ENCODE results near the gene CREG2.
"Not testable (repeated sequence)": the region's sequence is repeated elsewhere in the genome, so short reads cannot be mapped to it uniquely, and the experiment has no call there.

CREG2 gene

GRCh38 chr2:101371636-101372035 lies 15.7 kb downstream of the CREG2 start:
- no peak for DNase-seq

DNA sequence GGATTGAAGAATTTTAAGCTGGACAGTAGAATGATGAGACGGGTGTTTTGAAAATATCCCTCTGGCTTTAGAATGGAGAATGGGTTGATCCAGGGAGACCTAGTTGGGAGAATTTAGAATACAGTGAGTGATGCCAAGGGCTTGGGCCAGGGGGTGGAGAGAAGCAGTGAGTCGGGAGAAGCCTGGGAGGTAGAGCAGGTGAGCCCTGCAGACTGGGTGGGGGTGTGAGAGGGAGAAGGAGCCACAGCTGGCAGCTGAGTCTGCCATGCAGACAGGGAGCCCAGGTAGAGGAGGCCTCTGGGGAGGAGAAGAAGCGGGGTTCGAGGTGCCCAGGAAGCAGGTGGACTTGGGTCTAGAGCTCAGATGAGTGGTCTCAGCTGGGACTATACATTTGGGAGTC lies 18.2 kb downstream of the CREG2 start:
- DNase-seq = no peak

- DNase-seq = no peak
Measured at GRCh38 chr2:101368376-101368775, 18.9 kb downstream of the CREG2 start.

DNA sequence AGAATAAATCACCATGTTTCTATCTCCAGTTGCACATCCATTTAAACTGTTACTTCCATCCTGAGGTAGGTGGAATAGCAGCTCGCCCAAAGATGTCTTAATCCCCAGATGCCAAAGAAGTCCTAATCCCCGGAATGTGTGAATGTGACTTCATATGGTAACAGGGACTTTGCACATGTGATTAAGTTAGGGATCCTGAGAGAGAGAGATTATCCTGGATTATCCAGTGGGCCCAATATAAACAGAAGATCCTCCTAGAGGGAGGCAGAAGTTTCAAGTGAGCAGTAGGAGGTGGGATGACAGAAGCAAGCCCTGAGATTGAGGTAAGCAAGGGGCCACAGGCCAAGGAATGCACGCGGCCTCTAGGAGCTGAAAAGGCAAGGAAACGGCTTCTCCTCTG lies 19.8 kb downstream of the CREG2 start:
- no peak for DNase-seq

DNA sequence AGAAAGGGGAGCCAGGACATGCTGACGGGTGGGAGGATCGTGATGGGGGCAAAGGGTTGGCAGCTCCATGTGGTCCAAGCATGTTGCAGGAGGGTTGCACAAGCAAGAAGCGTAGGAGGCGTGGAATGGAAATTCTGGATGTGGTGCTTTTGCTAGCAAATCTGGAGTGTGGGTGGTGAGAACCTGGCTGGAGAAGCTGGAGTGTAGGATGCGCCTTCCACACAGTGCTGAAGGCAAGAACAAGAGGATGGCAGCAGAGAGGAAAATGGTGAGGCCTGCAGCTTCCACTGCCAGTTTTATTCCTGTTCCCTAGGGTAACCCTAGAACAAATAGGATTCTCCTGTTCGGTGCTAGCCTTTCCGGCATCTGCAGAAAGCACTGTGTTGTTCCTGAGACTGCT lies 22.4 kb downstream of the CREG2 start:
- DNase-seq = no peak

- DNase-seq = no peak
Measured at GRCh38 chr2:101362777-101363176, 24.5 kb downstream of the CREG2 start.

- DNase-seq = peak in 1 of 5 donors; percentile 37
Measured at GRCh38 chr2:101362316-101362715, 25.0 kb downstream of the CREG2 start.

- peak in 1 of 5 donors; percentile 85 for DNase-seq
Measured at GRCh38 chr2:101361522-101361921, 25.8 kb downstream of the CREG2 start.

- DNase-seq = no peak
Measured at GRCh38 chr2:101361121-101361520, 26.2 kb downstream of the CREG2 start.

GRCh38 chr2:101360232-101360631 lies 27.1 kb downstream of the CREG2 start:
- no peak for DNase-seq

DNA sequence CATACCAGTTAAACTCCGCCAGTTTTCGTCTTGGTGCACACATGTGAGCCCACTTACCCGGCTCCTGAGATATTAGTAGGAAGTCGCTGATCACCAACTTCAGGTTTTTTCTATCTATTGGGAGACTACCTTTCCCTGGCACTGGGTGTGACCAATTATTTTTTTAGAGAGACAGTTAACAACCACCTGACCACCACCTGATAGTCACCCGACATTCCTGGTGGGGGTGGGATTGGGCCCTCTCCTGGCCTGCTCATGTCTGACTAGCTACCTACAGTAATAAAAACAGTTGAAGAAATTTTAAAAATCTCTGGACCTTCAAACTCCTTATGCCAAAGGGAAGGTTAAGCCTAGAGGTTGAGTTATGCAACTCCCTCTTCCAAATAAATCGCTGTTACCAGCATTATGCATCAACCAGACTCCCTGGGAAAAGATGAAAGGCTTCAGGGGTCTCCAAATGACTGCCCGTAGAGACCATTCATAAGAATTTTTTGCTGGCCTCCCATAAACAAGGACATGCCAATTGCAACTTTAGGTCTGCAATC lies 27.8 kb downstream of the CREG2 start:
- no peak for DNase-seq

- no peak for DNase-seq
Measured at GRCh38 chr2:101357376-101357775, 29.9 kb downstream of the CREG2 start.

- DNase-seq = no peak
Measured at GRCh38 chr2:101356521-101356920, 30.8 kb downstream of the CREG2 start.

- no peak for DNase-seq
Measured at GRCh38 chr2:101356055-101356454, 31.2 kb downstream of the CREG2 start.

GRCh38 chr2:101355401-101356054 lies 31.8 kb downstream of the CREG2 start:
- DNase-seq = no peak

DNA sequence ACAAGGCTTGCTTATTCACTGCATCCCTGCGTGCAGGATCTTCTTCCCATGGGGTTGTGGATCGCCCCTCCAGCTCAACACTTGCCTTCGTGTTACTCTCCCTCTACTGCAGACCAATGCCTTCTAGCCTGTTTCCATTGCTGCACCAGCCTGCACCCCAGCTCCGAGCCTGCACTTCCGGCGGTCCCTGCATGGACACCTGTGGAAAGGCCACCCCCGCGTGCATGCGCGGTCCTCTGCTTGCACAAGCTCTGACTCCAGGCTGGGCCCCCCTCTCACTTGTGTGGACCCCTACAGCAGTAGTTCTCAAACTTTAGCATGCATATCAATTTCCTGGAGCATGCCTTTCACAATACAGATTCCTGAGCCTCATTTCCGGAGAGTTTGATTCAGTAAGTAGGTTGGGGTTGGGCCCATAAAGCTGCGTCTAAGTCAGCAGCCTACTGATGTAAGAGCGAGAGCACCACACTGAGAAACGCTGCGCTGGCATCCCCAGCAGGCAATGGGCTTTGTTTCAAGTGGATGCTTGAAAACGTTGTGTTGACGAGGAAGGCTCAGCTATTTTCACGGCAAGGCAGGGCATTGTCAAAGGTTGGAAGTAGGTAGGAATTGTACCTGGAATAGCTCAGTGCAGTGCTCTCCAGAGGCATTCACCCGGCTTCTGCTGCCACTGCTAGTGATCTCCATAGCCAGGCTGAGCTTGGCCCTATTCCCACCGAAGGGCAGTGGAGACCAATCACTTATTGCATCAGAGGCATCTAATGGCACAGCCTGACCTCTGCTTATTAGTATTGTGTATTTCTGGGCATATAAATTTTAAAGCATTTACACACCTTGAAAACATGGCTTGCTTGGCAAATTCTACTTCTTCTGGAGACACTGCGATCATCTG lies 32.6 kb downstream of the CREG2 start:
- no peak for DNase-seq

- DNase-seq = not testable (repeated sequence)
Measured at GRCh38 chr2:101352631-101353030, 34.7 kb downstream of the CREG2 start.

DNA sequence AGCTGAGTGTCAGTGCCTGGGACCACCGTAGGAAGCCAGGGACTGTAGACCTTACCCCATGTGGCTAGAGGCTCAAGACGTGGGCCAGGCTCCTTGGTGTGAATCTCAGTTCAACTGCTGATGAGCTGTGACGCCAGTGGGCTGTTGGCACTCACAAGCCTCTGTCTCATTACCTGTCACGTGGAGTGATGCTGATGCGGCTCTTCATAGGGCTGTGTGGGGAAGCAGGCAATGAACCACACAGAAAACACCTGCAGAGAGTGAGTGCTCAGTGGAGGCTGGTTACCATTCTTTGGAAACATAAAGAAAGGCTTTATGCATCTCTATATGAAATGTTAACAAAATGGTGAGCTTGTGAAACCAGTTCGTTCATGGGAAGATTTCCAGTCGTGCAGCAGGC lies 36.1 kb downstream of the CREG2 start:
- DNase-seq = no peak

GRCh38 chr2:101349893-101350662 lies 37.2 kb downstream of the CREG2 start:
- peak in 1 of 5 donors; percentile 59 for DNase-seq

DNA sequence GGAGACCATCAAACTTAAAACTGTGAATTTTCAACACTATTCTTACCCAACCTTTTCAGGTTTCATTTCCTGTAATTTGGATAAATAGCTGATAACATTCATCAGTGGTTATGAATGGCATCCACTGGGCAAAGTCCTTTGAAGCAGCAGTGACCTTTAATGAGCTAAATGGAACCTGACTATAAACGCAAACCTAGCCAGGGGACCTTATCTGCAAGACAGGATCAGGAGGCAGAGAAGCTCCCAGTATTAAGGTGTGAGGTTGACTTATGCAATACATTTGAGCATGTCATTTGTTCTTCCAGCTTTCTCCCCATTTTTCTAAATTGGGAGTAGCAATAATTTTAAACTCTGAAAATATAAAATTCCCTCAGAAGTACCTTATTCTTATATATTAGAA lies 38.4 kb downstream of the CREG2 start:
- no peak for DNase-seq

DNA sequence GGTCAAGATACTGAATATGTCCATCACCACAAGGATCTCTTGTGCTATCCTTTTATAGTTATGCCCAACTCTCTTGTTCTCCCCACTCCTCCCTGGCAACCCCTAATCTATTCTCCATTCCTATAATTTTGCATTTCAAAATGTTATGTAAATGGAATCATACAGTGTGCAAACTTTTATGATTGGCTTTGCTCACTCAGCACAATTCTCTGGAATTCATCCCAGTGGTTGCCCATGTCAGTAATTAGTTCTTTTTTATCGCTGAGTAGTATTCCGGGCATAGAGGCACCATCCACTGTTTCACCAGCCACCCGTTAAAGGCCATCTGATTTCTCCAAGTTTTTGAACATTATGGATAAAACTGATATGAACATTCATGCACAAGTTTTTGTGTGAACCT lies 40.4 kb downstream of the CREG2 start:
- DNase-seq = no peak

GRCh38 chr2:101344137-101344536 lies 43.2 kb downstream of the CREG2 start:
- DNase-seq = no peak

DNA sequence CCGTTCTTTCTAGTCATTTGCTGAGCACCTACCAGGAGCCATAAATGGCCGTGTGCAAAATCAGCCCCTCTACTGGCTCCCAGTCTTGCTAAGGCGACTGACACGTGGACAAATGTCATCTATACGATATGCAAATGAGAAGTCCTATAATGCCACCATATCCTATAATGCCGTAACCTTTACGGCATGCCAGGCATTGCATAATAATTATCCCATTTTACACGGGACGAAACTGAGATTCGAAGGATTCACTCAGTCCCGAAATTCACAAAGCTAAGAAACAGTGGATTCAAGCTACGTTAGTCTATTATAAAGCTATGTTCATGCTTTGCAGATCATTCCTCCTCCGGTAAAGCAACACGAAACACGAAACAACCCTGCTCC lies 44.7 kb downstream of the CREG2 start:
- DNase-seq = no peak

All from T-helper 1 cell (primary cell).